HCT116 (cell line): ENCODE data around the gene CAVIN1.
"Not testable (repeated sequence)": the region's sequence is repeated elsewhere in the genome, so short reads cannot be mapped to it uniquely, and the experiment has no call there.

Source experiments
- EGR1 ChIP-seq: IDR thresholded peaks from 2 replicates; pipeline ENCODE4 v1.6.1; 2012; ENCODE audit warnings: low read depth
- RAD21 ChIP-seq: IDR thresholded peaks from 2 replicates; pipeline ENCODE4 v1.6.1; 2012; ENCODE audit warnings: low read depth, mild to moderate bottlenecking
- SRF ChIP-seq: IDR thresholded peaks from 2 replicates; pipeline ENCODE4 v1.6.1; 2012; ENCODE audit warnings: low read depth
- TCF7L2 ChIP-seq: IDR thresholded peaks from 2 replicates; pipeline ENCODE4 v1.7.0; 2011; ENCODE audit warnings: borderline replicate concordance, inconsistent platforms; ENCODE audit not compliant: insufficient read depth, insufficient read length; ENCODE audit errors: extremely low read depth
- ZFX ChIP-seq: fragments of 450-650 bp; IDR thresholded peaks from 2 replicates; pipeline ENCODE4 v1.6.1; 2017
- TF ChIP-seq, protein P1 (sequence below), 3 experiments: fragments of 200-600 bp in 1 of 3; sonication (generic) in 1 of 3; IDR thresholded peaks in 2 of 3; conservative IDR thresholded peaks in 1 of 3; 2 replicates each; pipeline ENCODE4 v1.5.1; 2012 to 2017; ENCODE audit warnings: low read depth in 2 of 3, low read length in 2 of 3, antibody characterized with exemption in 1 of 3, borderline replicate concordance in 1 of 3, control low read depth in 1 of 3, mild to moderate bottlenecking in 1 of 3, mixed read lengths in 1 of 3, mixed run types in 1 of 3, moderate library complexity in 1 of 3; ENCODE audit not compliant: insufficient read depth in 1 of 3

GRCh38 chr17:42417981-42418380, 5.1 kb downstream of the CAVIN1 start:
- not testable (repeated sequence) for TF ChIP-seq ZFX, SRF, EGR1, TCF7L2, RAD21
- TF ChIP-seq, protein P1, sequence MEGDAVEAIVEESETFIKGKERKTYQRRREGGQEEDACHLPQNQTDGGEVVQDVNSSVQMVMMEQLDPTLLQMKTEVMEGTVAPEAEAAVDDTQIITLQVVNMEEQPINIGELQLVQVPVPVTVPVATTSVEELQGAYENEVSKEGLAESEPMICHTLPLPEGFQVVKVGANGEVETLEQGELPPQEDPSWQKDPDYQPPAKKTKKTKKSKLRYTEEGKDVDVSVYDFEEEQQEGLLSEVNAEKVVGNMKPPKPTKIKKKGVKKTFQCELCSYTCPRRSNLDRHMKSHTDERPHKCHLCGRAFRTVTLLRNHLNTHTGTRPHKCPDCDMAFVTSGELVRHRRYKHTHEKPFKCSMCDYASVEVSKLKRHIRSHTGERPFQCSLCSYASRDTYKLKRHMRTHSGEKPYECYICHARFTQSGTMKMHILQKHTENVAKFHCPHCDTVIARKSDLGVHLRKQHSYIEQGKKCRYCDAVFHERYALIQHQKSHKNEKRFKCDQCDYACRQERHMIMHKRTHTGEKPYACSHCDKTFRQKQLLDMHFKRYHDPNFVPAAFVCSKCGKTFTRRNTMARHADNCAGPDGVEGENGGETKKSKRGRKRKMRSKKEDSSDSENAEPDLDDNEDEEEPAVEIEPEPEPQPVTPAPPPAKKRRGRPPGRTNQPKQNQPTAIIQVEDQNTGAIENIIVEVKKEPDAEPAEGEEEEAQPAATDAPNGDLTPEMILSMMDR (IDR thresholded peaks at IDR 0.05 in 2 of 3, conservative IDR thresholded peaks at IDR 0.05 in 1 of 3; ENCODE audit: borderline replicate concordance in 1 of 3, insufficient read depth in 1 of 3, low read depth in 2 of 3, low read length in 2 of 3) = not testable (repeated sequence)
